NCI-H748 treated with DMSO at 0.1 percent for 48 hours (cell line): ENCODE results near the gene PILRB.
A peak's percentile ranks its signal among the peaks of the same experiment; 100 is the strongest.
"Not testable (repeated sequence)": the region's sequence is repeated elsewhere in the genome, so short reads cannot be mapped to it uniquely, and the experiment has no call there.

Source experiments
- DNase-seq: peaks from one replicate; lab custom pipeline; 2025; lab: John Stamatoyannopoulos, UW

The PILRB gene

GRCh38 chr7:100376066-100376465 is 18.1 kb downstream of the PILRB start:
- DNase-seq = no peak

GRCh38 chr7:100378114-100378755 is 20.3 kb downstream of the PILRB start:
- no peak for DNase-seq

DNA sequence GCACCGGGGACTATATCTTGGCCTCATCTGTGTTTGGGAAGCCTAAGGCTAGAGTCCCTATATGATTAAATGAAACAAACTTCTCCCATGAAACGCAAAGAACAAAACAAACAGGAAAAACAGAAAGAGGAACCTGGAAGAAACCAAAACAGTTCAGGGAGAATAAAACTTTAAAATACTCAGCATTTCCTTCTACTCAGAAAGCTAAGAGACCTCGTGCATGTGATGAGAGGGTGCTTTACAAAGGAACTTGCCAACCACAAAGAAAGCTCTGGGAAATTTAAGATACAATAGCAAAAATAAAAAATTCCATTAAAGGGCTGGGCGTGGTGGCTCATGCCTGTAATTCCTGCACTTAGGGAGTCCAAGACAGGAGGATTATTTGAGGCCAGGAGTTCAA is 22.3 kb downstream of the PILRB start:
- no peak for DNase-seq

GRCh38 chr7:100381531-100382233 is 23.8 kb downstream of the PILRB start:
- DNase-seq = not testable (repeated sequence)

DNA sequence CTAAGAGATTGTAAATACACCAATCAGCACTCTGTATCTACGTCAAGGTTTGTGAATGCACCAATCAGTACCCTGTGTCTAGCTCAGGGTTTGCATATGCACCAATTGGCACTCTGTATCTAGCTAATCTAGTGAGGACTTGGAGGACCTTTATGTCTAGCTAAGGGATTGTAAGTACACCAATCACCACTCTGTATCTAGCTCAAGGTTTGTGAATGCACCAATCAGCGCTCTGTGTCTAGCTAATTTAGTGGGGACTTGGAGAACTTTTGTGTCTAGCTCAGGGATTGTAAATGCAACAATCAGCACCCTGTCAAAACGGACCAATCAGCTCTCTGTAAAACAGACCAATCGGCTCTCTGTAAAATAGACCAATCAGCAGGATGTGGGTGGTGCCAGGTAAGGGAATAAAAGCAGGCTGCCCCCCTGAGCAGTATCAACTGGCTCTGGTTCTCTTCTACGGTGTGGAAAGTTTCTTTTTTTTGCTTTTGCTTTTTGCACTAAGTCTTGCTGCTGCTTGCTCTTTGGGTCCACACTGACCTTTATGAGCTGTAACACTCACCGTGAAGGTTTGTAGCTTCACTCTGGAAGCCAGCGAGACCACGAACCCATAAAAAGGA is 24.4 kb downstream of the PILRB start:
- peak; percentile 73 for DNase-seq

DNA sequence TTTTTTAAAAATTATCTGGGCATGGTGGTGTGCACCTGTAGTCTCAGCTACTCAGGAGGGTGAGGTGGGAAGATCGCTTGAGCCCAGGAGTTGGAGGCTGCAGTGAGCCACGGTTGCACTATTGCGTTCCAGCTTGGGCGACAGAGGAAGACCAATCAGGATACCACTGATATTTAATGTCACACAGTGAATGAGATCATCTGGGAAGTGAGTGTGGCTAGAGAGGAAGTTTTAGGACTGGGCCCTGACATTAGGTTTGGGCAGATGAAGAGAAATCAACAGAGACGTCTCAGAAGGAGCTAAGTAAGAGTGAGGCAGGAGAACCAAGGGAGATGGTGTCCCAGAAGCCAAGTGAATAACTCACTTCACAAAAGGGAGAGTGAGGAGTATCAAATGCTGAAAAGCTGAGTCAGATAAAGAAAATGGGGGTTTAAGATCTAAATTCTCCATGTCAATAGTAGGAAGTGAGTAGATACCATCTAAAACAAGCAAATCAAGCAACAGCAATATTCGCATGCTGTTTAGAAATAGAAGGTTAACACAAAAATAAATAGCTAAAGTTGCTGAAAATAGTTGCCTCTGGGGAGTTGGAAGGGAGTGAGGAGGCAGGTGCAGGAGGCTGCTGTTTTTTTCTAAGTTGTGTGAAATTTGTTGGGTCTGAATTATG is 26.8 kb downstream of the PILRB start:
- DNase-seq = no peak

DNA sequence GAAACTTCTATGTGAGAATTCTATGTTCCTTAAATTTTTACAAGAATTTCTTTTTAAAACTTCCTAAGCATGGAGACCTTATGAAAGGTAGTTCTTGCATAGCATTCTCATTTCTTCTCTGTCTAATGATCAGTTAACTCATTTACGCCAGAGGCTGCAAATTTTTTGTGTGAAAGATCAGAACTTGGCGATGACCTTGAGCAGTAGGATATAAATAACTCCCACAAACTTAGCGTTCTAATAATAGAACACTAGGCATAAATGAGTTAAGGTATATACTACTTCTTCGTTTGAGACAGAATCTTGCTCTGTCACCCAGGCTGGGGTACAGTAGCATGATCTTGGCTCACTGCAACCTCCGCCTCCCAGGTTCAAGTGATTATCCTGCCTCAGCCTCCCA is 29.0 kb downstream of the PILRB start:
- DNase-seq = no peak

DNA sequence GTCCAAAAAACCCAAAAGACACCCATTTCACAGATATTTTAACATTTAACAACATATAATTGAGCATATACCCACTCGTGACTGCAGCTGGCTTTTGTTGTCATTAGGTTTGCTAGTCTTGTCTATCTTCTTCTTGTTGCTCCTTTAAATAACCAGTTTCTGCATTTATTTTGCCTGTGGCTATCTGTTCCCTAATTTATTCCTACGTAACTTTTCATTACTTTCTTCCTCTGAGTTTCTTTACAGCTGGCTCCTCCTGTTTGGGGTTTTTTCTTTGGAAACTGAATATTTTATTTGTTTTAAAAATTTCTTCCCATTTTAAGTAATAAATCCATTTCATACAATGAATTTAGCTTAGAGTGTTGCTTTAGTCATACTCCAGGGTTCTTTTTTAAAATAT is 29.8 kb downstream of the PILRB start:
- DNase-seq = no peak

DNA sequence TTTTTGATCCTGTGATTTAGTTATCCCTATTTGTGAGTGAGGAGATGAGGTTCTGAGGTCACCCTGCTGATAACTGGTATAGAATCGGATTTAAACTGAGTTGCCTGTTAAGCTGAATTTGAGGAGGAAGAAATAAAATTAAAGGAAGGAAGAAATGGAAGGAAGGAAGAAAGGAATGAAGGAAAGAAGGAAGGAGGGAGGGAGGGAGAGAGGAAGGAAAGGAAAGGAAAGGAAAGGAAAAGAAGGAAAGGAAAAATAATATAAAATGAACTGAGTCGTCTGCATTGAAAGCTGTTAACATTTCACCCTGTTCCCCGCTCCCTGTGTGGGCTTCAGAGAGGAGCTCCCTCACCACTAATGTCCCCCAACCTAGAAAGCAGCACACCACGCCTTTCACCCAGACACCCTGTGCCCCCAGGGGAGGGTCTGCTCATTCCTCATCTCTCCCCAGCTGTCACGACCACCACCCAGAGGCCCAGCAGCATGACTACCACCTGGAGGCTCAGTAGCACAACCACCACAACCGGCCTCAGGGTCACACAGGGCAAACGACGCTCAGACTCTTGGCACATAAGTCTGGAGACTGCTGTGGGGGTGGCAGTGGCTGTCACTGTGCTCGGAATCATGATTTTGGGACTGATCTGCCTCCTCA is 31.6 kb downstream of the PILRB start:
- no peak for DNase-seq

DNA sequence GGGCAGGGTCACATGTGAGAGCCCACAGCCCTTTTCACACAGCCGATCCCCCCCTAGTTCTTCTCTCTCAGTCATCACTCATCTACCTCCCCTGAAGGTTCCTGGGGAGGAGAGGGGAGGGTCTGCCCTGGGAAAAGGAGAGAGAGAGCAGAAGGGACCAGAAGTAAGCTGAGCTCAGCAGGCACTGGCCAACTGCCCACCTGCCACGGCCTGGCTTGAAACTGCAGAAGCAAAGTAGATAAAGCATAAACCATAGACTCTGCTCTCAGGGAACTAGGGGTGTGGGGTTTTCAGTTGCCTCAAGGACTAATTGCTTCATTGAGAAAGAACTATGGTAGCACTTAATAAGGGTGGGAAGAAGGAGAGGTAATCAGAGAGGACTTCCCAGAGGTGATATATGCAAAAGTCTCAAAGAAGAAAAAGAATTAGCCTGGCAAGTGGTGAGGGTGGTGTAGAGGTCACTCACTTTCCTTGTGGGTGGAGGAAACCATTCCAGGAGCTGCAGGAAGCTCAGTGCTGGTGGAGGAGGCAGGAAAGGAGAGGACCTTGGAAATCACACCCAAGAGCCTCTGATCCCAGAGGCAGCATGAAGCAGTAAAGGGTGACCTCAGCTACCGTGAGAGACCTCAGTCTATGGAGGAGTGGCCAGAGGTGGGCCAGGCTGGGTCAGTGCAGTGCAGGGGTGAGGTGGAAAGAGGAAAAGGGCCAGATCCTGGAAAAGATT is 32.5 kb downstream of the PILRB start:
- DNase-seq = no peak

- no peak for DNase-seq
These were observed 35.5 kb downstream of the PILRB start for GRCh38 chr7:100393233-100393905.

GRCh38 chr7:100394077-100394476 is 36.2 kb downstream of the PILRB start:
- no peak for DNase-seq

GRCh38 chr7:100396421-100396982 is 38.6 kb downstream of the PILRB start:
- no peak for DNase-seq

- no peak for DNase-seq
These were observed 39.6 kb downstream of the PILRB start for GRCh38 chr7:100397315-100398081.

DNA sequence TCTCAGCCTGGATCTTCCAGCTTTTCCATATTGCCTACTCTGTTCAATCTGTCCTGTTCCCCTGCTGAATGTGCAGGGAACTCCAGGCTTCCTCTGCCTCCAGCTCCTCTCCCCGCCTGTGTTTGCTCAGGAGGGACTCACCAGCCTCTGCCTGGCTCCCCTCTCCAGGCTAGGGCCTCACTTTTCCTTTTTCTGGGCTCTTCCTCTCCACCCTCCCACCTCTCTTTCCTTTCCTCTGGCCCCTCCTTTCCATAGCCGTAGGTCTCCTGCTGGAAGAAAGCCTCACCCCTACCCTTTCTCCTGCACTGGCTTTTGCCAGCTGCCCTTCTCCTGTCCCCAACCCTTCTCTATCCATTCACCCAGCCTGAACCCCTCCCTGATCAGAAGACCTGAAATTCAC is 40.3 kb downstream of the PILRB start:
- DNase-seq = no peak

GRCh38 chr7:100400041-100400440 is 42.1 kb downstream of the PILRB start:
- DNase-seq = no peak

DNA sequence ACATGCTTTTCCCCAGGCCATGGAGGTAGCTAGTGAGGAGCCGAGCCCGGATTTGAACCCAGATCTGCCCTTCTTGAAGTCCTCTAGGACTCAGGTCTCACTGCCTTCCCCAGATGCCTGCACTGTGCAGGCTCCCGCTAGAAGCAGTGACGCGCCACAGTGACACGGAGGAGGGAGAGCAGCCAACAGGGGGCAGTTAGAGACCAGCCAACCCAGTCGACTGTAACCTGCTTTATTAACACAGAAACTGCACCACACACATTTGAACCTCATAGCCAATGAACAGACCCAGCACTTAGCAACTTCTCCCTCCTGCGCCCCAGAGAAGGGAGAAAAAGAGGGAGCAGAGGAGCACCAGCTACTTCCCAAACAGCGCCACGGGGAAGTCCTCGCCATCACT is 42.7 kb downstream of the PILRB start:
- DNase-seq = no peak

DNA sequence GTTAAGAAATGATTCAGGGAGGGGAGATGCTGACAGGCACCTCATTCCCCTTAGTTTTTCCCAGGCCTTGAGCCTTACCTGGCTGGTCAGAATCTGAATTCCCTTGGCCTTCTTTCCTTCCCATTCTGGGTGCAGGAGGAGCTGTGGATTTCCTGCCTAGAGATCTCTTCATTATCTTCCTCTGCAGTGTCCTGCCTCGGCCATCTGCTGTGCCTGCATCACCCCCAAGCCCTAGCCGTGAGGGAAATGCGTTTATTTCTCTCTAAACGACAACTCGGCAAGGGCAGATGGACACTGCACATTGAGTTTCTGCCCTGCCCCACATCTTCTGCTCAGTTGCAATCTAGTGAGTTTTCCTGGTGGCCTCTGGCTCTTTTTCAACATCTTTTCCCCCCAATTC is 43.9 kb downstream of the PILRB start:
- no peak for DNase-seq

- no peak for DNase-seq
These were observed 44.3 kb downstream of the PILRB start for GRCh38 chr7:100402241-100402640.

DNA sequence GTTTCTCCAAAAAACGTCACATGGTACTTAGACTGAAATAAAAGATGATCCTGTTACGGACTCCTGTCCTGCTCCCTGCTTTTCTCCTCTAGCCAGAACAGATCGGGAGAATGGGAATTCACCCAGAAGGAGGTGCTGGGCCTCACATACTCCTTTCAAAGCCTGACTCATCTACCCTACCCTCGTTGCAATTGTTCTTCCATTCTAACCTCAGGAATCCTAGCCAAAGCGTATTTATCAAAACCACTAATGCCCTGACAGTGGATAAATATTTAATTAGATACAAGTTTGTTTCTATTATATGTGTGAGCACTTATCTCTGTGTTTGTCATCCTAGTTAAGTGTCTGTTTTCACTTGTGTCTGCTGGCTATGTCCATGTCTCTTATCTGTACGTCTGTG is 48.9 kb downstream of the PILRB start:
- no peak for DNase-seq
